Activated T-cell treated with anti-CD3 and anti-CD28 coated beads, Interleukin-2, amount 50 U/mL, for 72 hours (primary cell): Measurements from ENCODE around the gene FUT1. TPM values are rescaled to one million over a fixed set of nuclear protein-coding genes. Genes with fewer than 3 reads are reported as not detected.
"Not testable (repeated sequence)": the region's sequence is repeated elsewhere in the genome, so short reads cannot be mapped to it uniquely, and the experiment has no call there.

ENCODE experiments used
- ATAC-seq, 2 donors: fragments of 150-1000 bp; cut with Tn5 transposase; replicated peaks in 1 of 2; 2 replicates each; pipeline ENCODE4 v1.10.0; 2021; ENCODE audit warnings: moderate library complexity in 2 of 2, mild to moderate bottlenecking in 1 of 2
- DNase-seq, 2 donors: peaks; one replicate each; pipeline ENCODE4 v3.0.0; 2021 to 2022; ENCODE audit warnings: mixed read lengths in 1 of 2
- H3K27ac Mint-ChIP-seq: one replicate; pipeline ENCODE4 v1.8.0; 2022; ENCODE audit warnings: mild to moderate bottlenecking, moderate library complexity, mixed read lengths
- H3K27me3 Mint-ChIP-seq: one replicate; pipeline ENCODE4 v1.8.0; 2022; ENCODE audit warnings: low read depth, mixed read lengths
- H3K36me3 Mint-ChIP-seq, 2 donors: one replicate each; pipeline ENCODE4 v1.8.0; 2022; ENCODE audit warnings: mixed read lengths in 2 of 2, mild to moderate bottlenecking in 1 of 2; ENCODE audit not compliant: insufficient read depth in 2 of 2
- H3K4me1 Mint-ChIP-seq: one replicate; pipeline ENCODE4 v1.8.0; 2022; ENCODE audit warnings: low read depth, mixed read lengths
- H3K4me3 Mint-ChIP-seq, 2 donors: one replicate each; pipeline ENCODE4 v1.8.0; 2022; ENCODE audit warnings: mild to moderate bottlenecking in 2 of 2, mixed read lengths in 2 of 2, moderate library complexity in 2 of 2
- H3K9me3 Mint-ChIP-seq, 2 donors: one replicate each; pipeline ENCODE4 v1.8.0; 2022; ENCODE audit warnings: mixed read lengths in 2 of 2
- total RNA-seq, 2 donors: library from RNA; stranded (reverse); gene quantifications; one replicate each; pipeline ENCODE4 v1.2.3, GENCODE V29; 2022

Gene FUT1
- total RNA-seq, 2 donors from 2014 or later = 0.29 to 0.32 TPM

GRCh38 chr19:48728911-48729664, 23.4 kb downstream of the FUT1 start:
- Mint-ChIP-seq H3K27ac (no peak overlapping the region), H3K27me3 (no peaks in the 10 kb centered on the region), H3K9me3 (peaks cover 9 to 11% of the 10 kb centered on the region in 2 donors), H3K4me3 (no peak overlapping the region), H3K36me3 (peaks cover 15 to 20% of the 10 kb centered on the region in 2 donors), H3K4me1 (peaks cover 26% of the 10 kb centered on the region)
- ATAC-seq = no peak
- DNase-seq = no peak

DNA sequence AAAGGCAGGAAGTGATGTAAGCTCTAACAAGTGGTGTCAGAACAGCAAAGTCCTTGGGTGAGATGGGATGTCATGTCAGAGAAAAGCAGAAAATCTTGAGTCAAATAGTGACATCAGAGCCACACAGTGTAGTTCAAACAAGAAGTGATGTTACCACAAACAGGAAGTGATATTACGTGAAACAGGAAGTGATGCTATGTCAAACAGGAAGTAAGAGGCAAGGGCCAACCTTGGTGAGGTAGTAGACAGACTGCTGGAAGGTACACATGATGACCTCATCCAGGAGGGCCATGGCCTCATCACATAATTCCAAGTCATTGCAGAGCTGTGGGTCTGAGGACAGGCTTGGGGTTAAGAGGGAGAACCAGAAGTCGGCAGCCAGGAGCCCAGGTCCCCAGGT, 25.9 kb downstream of the FUT1 start:
- peaks cover 26% of the 10 kb centered on the region for H3K4me1 Mint-ChIP-seq
- DNase-seq (no peak), ATAC-seq (peak in 1 of 2 donors; percentile 63)

DNA sequence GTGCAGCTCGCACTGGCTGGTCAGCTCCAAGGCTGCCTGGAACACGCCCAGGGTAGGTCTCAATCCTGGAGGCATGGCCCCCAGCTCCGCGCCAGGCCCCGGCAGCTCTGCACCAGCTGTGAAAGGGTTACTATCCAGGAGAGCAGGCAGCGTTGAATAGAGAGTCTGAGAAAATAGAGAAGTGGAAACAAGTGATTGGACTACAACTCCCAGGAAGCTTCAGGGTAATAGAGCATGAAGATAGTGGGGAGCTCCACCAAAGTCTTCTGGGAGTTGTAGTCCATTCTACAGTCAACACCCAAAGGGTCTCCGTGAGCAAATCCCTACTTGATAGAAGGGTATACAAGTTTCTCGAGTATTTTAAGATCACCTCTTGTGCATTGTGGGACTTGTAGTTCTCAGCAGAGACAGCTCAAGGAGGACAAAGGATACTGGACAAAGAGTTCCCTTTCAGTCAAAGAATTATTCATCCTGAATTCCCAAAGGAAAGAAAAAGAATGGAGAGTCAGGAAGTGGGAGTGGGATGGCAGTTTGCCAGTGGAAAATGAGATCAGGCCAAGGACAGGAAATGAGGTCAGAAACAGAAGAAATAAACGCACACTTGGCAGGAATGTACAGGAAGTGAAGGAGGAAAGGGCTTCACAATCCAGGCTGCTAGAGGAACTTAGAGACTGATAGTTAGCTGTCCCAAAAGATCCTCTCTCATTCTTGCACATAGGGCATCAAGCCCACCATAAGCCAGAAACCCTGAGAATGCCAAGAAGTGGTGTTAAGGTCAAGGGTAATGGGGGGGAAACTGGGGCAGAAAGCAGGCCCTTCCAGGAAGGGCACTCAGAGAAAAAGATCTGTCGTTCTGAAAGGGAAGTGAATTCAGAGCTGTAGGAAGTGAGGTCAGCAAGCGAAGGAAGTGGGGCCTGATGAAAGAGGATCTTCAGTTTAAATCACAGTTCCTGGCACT, 27.4 kb downstream of the FUT1 start:
- Mint-ChIP-seq H3K9me3 (peaks cover 7 to 11% of the 10 kb centered on the region in 2 donors), H3K4me3 (peak overlapping the region; percentile 59 to 68), H3K36me3 (peaks cover 15 to 20% of the 10 kb centered on the region in 2 donors), H3K27me3 (no peaks in the 10 kb centered on the region), H3K27ac (peak overlapping the region; percentile 84), H3K4me1 (peaks cover 39% of the 10 kb centered on the region)
- ATAC-seq (peak; percentile 33 to 47), DNase-seq (peak; percentile 31 to 40)

More for the DNA sequence above, 25.9 kb downstream of the FUT1 start:
- Mint-ChIP-seq H3K4me3 (no peak overlapping the region), H3K9me3 (peaks cover 9 to 11% of the 10 kb centered on the region in 2 donors), H3K36me3 (peaks cover 15 to 20% of the 10 kb centered on the region in 2 donors), H3K27me3 (no peaks in the 10 kb centered on the region), H3K27ac (no peak overlapping the region)

DNA sequence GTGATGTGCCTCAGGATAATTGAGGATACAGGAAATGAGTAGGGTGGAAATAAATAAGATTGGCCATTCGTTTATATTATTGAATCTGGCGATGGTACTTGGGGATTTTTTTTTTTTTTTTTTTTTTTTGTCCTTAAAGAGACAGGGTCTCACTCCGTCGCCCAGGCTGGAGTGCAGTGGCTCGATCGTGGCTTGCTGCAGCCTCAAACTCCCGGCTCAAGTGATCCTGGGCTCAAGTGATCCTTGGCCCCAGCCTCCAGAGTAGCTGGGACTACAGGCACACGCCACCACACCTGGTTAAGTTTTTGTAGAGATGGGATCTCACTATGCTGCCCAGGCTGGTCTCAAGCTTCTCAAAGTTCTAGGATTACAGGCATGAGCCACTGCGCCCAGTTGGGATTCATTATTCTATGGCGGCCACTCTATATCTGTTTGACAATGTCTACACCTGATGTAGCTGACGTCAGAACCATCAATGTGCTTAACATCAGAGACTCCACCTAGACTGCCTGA, 30.2 kb downstream of the FUT1 start:
- Mint-ChIP-seq H3K27ac (no peak overlapping the region), H3K4me1 (peaks cover 39% of the 10 kb centered on the region), H3K36me3 (peaks cover 12 to 14% of the 10 kb centered on the region in 2 donors), H3K9me3 (peaks cover 6 to 11% of the 10 kb centered on the region in 2 donors), H3K27me3 (no peaks in the 10 kb centered on the region), H3K4me3 (peak overlapping the region in 1 of 2 donors; percentile 98)
- no peak for ATAC-seq
- no peak for DNase-seq

DNA sequence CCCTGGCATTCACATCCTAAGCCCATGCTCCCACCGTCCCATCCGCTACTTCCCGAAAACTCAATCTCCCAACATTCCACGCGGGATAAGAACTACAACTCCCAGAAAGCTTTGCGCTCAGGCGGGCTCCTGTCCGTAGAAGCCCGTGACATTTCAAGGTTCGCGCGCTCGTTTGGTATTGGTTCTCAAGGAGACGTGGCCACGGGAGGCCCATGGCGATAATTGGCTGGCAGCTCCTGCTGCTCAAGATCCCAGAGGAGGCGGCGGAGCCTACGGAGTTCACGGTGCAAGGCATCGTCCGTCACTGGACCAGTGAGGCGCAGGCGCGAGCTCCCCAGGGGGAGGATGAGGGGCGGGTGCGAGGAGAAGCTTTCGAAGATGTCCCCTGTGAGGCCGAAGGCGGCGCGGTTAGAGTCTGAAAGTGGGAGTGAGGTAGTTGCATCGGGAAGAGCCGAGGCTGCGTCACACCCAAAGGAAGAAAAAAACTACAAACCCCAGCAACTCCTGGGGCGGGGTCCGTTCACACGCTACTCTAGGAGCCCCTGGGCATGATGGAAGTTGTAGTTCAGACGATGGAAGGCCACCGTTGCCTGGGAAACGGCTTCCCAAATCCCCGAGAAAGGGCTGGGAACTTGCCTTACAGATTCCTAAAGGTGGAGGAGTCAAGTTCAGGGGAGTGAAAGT, 31.7 kb downstream of the FUT1 start:
- DNase-seq = peak; percentile 91 to 95

DNA sequence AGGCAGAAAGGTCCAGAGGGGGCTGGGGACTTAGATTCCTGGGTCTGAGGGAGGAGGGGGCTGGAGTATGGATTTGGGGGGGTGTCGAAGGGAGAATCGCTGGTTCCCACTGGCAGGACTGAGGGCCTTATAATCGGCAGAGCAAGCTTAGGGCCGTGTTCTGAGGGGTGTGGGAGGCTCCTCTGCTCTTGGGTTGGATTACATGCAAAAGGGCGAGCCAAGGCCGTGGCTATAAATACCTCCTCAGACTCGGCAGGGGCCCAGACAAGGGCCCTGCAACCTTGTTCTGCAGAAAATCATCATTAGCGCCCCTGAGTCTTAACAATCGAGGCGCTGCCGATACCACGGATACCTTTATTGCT, 32.2 kb downstream of the FUT1 start:
- Mint-ChIP-seq H3K4me3 (peak overlapping the region; percentile 98), H3K27me3 (no peaks in the 10 kb centered on the region), H3K36me3 (peaks cover 4% of the 10 kb centered on the region in 2 donors), H3K9me3 (peaks cover 4% of the 10 kb centered on the region in 2 donors), H3K27ac (peak overlapping the region; percentile 95), H3K4me1 (peaks cover 23% of the 10 kb centered on the region)
- DNase-seq = no peak
- ATAC-seq = no peak

More for the DNA sequence above, 31.7 kb downstream of the FUT1 start:
- peak; percentile 95 for ATAC-seq
- Mint-ChIP-seq H3K4me3 (peak overlapping the region; percentile 98), H3K36me3 (peaks cover 7 to 8% of the 10 kb centered on the region in 2 donors), H3K27ac (peak overlapping the region; percentile 95), H3K27me3 (no peaks in the 10 kb centered on the region), H3K4me1 (peaks cover 26% of the 10 kb centered on the region), H3K9me3 (peaks cover 4 to 7% of the 10 kb centered on the region in 2 donors)

GRCh38 chr19:48719263-48720171, 32.9 kb downstream of the FUT1 start, which contains the start of gene MAMSTR:
Gene MAMSTR (minus strand): TSS chr19:48719725. CDS start chr19:48719031, 694 bp downstream.
- H3K27ac Mint-ChIP-seq = peak within 1 kb of the TSS; percentile 95
- no peak for DNase-seq
- H3K27me3 Mint-ChIP-seq = no peaks in the 10 kb centered on the region
- no peaks in the 10 kb centered on the region for H3K9me3 Mint-ChIP-seq
- peaks cover 23% of the 10 kb centered on the region for H3K4me1 Mint-ChIP-seq
- peak within 1 kb of the TSS; percentile 98 for H3K4me3 Mint-ChIP-seq
- H3K36me3 Mint-ChIP-seq = no peaks in the 10 kb centered on the region
- ATAC-seq = no peak

GRCh38 chr19:48718711-48719231, 33.7 kb downstream of the FUT1 start:
- Mint-ChIP-seq H3K9me3 (no peaks in the 10 kb centered on the region), H3K27ac (no peak overlapping the region), H3K36me3 (no peaks in the 10 kb centered on the region), H3K4me3 (peak overlapping the region in 1 of 2 donors; percentile 52), H3K4me1 (peaks cover 24% of the 10 kb centered on the region), H3K27me3 (no peaks in the 10 kb centered on the region)
- ATAC-seq (no peak), DNase-seq (no peak)

DNA sequence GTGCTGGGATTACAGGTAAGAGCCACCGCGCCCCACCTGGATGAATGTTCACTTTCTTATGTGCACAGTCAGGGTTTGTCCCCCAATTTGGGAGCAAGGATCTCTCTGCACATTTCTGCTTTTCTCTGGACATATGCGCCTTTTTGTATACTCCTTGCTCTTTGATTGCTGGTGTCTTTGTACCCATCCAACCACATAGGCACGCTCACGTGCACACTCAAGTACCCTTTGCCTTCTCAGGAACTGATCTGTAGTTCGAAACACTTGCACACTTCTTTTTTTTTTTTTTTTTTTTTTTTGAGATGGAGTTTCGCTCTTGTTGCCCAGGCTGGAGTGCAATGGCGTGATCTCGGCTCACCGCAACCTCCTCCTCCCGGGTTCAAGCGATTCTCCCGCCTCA, 34.3 kb downstream of the FUT1 start:
- peaks cover 27% of the 10 kb centered on the region for H3K4me1 Mint-ChIP-seq
- H3K27ac Mint-ChIP-seq, H3K9me3 Mint-ChIP-seq, ATAC-seq, H3K36me3 Mint-ChIP-seq, H3K27me3 Mint-ChIP-seq, H3K4me3 Mint-ChIP-seq, DNase-seq: not testable (repeated sequence)

DNA sequence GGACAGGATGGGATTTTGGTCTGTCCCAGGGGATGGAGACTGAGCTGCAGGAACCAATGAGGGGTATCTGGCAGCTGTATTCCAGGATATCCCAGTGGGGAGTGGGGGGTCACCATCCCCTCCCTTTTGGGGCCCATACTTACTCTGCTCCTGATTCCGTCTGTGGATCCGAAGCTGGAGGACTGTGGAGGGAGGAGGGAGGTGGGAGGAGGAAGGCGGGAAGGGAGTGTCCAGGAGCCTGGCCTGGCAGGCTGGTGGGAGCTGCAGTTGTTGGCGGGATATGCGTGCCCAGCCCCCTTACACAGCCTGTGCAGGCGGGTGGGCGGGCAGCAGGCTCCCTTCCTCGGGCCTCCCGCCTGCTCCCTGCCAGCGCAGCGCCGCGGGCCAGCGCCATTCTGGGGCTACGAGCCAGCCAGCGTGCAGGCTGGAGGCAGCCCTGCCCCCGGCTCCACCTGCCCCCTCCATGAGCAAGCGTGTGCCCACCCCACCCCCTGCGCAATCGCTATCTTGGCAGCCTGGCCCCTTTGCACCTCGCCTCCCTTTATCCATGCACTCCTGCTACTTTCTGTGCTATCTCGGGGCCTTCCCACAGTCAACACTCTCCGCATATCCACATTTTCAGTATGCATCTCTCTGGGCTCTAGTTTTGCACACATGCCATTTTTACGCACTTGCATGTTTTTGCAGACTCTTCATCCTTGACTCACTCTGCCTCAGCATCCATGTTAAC, 35.7 kb downstream of the FUT1 start:
- no peak overlapping the region for H3K27ac Mint-ChIP-seq
- H3K27me3 Mint-ChIP-seq = no peaks in the 10 kb centered on the region
- H3K4me3 Mint-ChIP-seq = no peak overlapping the region
- ATAC-seq = no peak
- no peak for DNase-seq
- H3K9me3 Mint-ChIP-seq = no peaks in the 10 kb centered on the region
- H3K36me3 Mint-ChIP-seq = peaks cover 2 to 4% of the 10 kb centered on the region in 2 donors
- peaks cover 30% of the 10 kb centered on the region for H3K4me1 Mint-ChIP-seq

- H3K36me3 Mint-ChIP-seq = peaks cover 4 to 8% of the 10 kb centered on the region in 2 donors
- DNase-seq (no peak), ATAC-seq (no peak)
- H3K4me1 Mint-ChIP-seq = peaks cover 22% of the 10 kb centered on the region
- H3K4me3 Mint-ChIP-seq = peak overlapping the region in 1 of 2 donors; percentile 92
- H3K9me3 Mint-ChIP-seq = peaks cover 0 to 1% of the 10 kb centered on the region in 2 donors
- H3K27ac Mint-ChIP-seq = no peak overlapping the region
- no peaks in the 10 kb centered on the region for H3K27me3 Mint-ChIP-seq
Observed at GRCh38 chr19:48715681-48716171, 36.7 kb downstream of the FUT1 start.
